Measurements from ENCODE around the gene UNK. TPM values are rescaled to one million over a fixed set of nuclear protein-coding genes. Genes with fewer than 3 reads are reported as not detected.

UNK gene
- total and polyA plus RNA-seq, 2 of the 13 experiments (the other 11 are each of a cell fraction or from before 2014, with no cell fraction given) = 31.6 to 33.0 TPM

DNA sequence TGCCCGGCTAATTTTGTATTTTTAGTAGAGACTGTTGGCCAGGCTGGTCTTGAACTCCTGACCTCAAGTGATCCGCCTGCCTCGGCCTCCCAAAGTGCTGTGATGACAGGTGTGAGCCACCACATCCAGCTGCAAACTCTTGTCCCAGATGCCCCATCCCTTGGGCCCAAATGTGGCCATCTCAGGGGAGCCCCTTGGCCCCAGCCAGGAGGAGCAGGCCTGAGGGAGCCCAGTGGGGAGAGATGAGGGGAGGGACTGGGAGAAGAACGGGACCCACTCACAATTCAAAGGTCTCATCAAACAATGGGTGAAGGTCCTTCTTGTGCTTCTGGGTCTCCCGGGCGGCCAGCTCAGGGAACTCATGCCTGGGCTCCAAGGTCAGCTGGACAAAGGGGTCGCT, 45.1 kb downstream of the UNK start:
- WGBS (ENCODE audit: low lambda C conversion rate) = 92% methylated on average over 6 of the region's 7 CpGs
- FAIRE-seq (no peak), DNase-seq (ENCODE audit: low spot score) (no peak), ATAC-seq (no peak)
- H3K27me3 ChIP-seq (ENCODE audit: control insufficient read depth in 1 of 2, insufficient read depth in 2 of 2, low read length in 2 of 2) = no peaks in the 10 kb centered on the region
- no peak overlapping the region for H3K27ac ChIP-seq (ENCODE audit: extremely low read length, insufficient read depth, low read length)
- H3K36me3 ChIP-seq (replicated peaks in 1 of 2; ENCODE audit: control insufficient read depth in 1 of 2, insufficient read depth in 2 of 2, low read length in 2 of 2) = peaks cover 16 to 34% of the 10 kb centered on the region in 2 experiments; a peak in 4 of 5 replicates
- H3K9ac ChIP-seq (ENCODE audit: insufficient read depth, low read depth, low read length) = no peak overlapping the region
- no peaks in the 10 kb centered on the region for H4K20me1 ChIP-seq (ENCODE audit: insufficient read depth, low read length)
- no peaks in the 10 kb centered on the region for H3K9me3 ChIP-seq (ENCODE audit: low read length)
- H3K4me1 ChIP-seq (ENCODE audit: insufficient read depth, low read length) = peaks cover 22% of the 10 kb centered on the region
- H3K79me2 ChIP-seq (ENCODE audit: insufficient read depth, low read length) = no peaks in the 10 kb centered on the region
- ChIA-PET CTCF (ENCODE audit: low intra/inter-chr PET ratio, low total read pairs) (interaction anchor here (0.9 kb wide), 1 partner anchor 19 kb away, joined by 3 read pairs; no protein-coding TSS in a partner anchor), POLR2A (interaction anchor here (1.1 to 8.0 kb wide), 7 partner anchors 11 to 56 kb away, joined by 3 to 88 read pairs (median 5); partner anchors contain the start of genes UNC13D and WBP2)
- no peak overlapping the region for H3K4me3 ChIP-seq (replicated peaks in 1 of 3; ENCODE audit: insufficient read depth in 1 of 3, low read depth in 2 of 3, low read length in 3 of 3)
- in situ Hi-C loops (cut with HindIII; ENCODE audit: extremely low pct_ligation_motif_present, low pct_unique_long_range_greater_than_20kb) = no loop called here
- intact Hi-C loops (cut with micrococcal nuclease; ENCODE audit: unreplicated experiment) = loop anchor here (5.0 kb wide), 1 partner anchor 52 kb away; a partner anchor contains a TSS
- no TSS peak for BruUV-seq (replicated peaks)
- no peak overlapping the region for H2AFZ ChIP-seq (ENCODE audit: low read length)
- no peak for TF ChIP-seq KAT7 (CRISPR knock-in tag; IDR thresholded peaks at IDR 0.05; ENCODE audit: borderline replicate concordance)
- TF ChIP-seq SCMH1 (CRISPR knock-in tag; IDR thresholded peaks at IDR 0.05; ENCODE audit: borderline replicate concordance) = no peak
- TF ChIP-seq CHD4 (IDR thresholded peaks at IDR 0.05; ENCODE audit: borderline replicate concordance, low read length) = 0 out of 2 replicates have a peak, but pooled peaks have one; percentile 31
- no peak for TF ChIP-seq KLF11 (CRISPR knock-in tag; IDR thresholded peaks at IDR 0.05)
- no peak; the same call in 1 of the 2 replicates for TF ChIP-seq ZNF746 (CRISPR knock-in tag; IDR thresholded peaks at IDR 0.05)
- TF ChIP-seq, protein P1, sequence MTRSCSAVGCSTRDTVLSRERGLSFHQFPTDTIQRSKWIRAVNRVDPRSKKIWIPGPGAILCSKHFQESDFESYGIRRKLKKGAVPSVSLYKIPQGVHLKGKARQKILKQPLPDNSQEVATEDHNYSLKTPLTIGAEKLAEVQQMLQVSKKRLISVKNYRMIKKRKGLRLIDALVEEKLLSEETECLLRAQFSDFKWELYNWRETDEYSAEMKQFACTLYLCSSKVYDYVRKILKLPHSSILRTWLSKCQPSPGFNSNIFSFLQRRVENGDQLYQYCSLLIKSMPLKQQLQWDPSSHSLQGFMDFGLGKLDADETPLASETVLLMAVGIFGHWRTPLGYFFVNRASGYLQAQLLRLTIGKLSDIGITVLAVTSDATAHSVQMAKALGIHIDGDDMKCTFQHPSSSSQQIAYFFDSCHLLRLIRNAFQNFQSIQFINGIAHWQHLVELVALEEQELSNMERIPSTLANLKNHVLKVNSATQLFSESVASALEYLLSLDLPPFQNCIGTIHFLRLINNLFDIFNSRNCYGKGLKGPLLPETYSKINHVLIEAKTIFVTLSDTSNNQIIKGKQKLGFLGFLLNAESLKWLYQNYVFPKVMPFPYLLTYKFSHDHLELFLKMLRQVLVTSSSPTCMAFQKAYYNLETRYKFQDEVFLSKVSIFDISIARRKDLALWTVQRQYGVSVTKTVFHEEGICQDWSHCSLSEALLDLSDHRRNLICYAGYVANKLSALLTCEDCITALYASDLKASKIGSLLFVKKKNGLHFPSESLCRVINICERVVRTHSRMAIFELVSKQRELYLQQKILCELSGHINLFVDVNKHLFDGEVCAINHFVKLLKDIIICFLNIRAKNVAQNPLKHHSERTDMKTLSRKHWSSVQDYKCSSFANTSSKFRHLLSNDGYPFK (CRISPR knock-in tag; IDR thresholded peaks at IDR 0.05; ENCODE audit: borderline replicate concordance) = no peak
- TF ChIP-seq, protein P2, sequence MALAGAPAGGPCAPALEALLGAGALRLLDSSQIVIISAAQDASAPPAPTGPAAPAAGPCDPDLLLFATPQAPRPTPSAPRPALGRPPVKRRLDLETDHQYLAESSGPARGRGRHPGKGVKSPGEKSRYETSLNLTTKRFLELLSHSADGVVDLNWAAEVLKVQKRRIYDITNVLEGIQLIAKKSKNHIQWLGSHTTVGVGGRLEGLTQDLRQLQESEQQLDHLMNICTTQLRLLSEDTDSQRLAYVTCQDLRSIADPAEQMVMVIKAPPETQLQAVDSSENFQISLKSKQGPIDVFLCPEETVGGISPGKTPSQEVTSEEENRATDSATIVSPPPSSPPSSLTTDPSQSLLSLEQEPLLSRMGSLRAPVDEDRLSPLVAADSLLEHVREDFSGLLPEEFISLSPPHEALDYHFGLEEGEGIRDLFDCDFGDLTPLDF (CRISPR knock-in tag; IDR thresholded peaks at IDR 0.05) = no peak
- 0 out of 2 replicates have a peak, but pooled peaks have one; percentile 20 for TF ChIP-seq ZNF558 (CRISPR knock-in tag; IDR thresholded peaks at IDR 0.05; ENCODE audit: borderline replicate concordance)
- 0 out of 2 replicates have a peak, but pooled peaks have one; percentile 8 for TF ChIP-seq ZNF501 (CRISPR knock-in tag; IDR thresholded peaks at IDR 0.05)
- no peak for TF ChIP-seq SMYD3 (CRISPR knock-in tag; IDR thresholded peaks at IDR 0.05)
- 0 out of 2 replicates have a peak, but pooled peaks have one; percentile 6 for TF ChIP-seq NFKB2 (CRISPR knock-in tag; IDR thresholded peaks at IDR 0.05; ENCODE audit: borderline replicate concordance)
- TF ChIP-seq, protein P3, sequence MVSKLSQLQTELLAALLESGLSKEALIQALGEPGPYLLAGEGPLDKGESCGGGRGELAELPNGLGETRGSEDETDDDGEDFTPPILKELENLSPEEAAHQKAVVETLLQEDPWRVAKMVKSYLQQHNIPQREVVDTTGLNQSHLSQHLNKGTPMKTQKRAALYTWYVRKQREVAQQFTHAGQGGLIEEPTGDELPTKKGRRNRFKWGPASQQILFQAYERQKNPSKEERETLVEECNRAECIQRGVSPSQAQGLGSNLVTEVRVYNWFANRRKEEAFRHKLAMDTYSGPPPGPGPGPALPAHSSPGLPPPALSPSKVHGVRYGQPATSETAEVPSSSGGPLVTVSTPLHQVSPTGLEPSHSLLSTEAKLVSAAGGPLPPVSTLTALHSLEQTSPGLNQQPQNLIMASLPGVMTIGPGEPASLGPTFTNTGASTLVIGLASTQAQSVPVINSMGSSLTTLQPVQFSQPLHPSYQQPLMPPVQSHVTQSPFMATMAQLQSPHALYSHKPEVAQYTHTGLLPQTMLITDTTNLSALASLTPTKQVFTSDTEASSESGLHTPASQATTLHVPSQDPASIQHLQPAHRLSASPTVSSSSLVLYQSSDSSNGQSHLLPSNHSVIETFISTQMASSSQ (IDR thresholded peaks at IDR 0.05; ENCODE audit: low read depth) = no peak
- TF ChIP-seq, protein P3 (CRISPR knock-in tag; IDR thresholded peaks at IDR 0.05; ENCODE audit: borderline replicate concordance) = no peak
- no peak for TF ChIP-seq ZSCAN31 (CRISPR knock-in tag; IDR thresholded peaks at IDR 0.05; ENCODE audit: low read depth)
- H3K4me2 ChIP-seq (ENCODE audit: low read depth, low read length) = no peak overlapping the region

Data from HepG2 (cell line).